HEK293 (cell line): ENCODE data around the gene WDR44.

Source experiments
- BCL11B ChIP-seq: fragments of 450-650 bp; formaldehyde crosslinking; IDR thresholded peaks from 2 replicates; pipeline ENCODE4 v1.5.1; 2016; ENCODE audit warnings: low read depth, missing biosample characterization, missing genetic modification characterization
- KLF7 ChIP-seq: fragments of 450-650 bp; formaldehyde crosslinking; IDR thresholded peaks from 2 replicates; pipeline ENCODE4 v1.5.1; 2016; ENCODE audit warnings: missing biosample characterization, missing genetic modification characterization, borderline replicate concordance
- ZBTB7A ChIP-seq: fragments of 450-650 bp; formaldehyde crosslinking; IDR thresholded peaks from 2 replicates; pipeline ENCODE4 v1.5.1; 2016; ENCODE audit warnings: low read depth, missing biosample characterization, missing genetic modification characterization
- ZNF350 ChIP-seq: fragments of 450-650 bp; formaldehyde crosslinking; IDR thresholded peaks from 2 replicates; pipeline ENCODE4 v1.5.0; 2017; ENCODE audit warnings: missing biosample characterization, mild to moderate bottlenecking, missing genetic modification characterization
- ZNF391 ChIP-seq: fragments of 450-650 bp; formaldehyde crosslinking; IDR thresholded peaks from 2 replicates; pipeline ENCODE4 v1.5.1; 2016; ENCODE audit warnings: low read depth, missing biosample characterization, missing genetic modification characterization, borderline replicate concordance
- ZNF529 ChIP-seq: fragments of 450-650 bp; formaldehyde crosslinking; IDR thresholded peaks from 2 replicates; pipeline ENCODE4 v1.5.1; 2017; ENCODE audit warnings: missing genetic modification characterization, missing biosample characterization; ENCODE audit not compliant: insufficient replicate concordance
- TF ChIP-seq, protein P1 (sequence below): fragments of 450-650 bp; formaldehyde crosslinking; IDR thresholded peaks from 2 replicates; pipeline ENCODE4 v1.5.1; 2016; ENCODE audit warnings: missing biosample characterization, missing genetic modification characterization
- TF ChIP-seq, protein P2 (sequence below): fragments of 450-650 bp; formaldehyde crosslinking; IDR thresholded peaks from 2 replicates; pipeline ENCODE4 v1.5.1; 2016; ENCODE audit warnings: missing biosample characterization, missing genetic modification characterization
- TF ChIP-seq, protein P3 (sequence below): fragments of 450-650 bp; formaldehyde crosslinking; IDR thresholded peaks from 2 replicates; pipeline ENCODE4 v1.5.1; 2016; ENCODE audit warnings: missing biosample characterization, missing genetic modification characterization

DNA sequence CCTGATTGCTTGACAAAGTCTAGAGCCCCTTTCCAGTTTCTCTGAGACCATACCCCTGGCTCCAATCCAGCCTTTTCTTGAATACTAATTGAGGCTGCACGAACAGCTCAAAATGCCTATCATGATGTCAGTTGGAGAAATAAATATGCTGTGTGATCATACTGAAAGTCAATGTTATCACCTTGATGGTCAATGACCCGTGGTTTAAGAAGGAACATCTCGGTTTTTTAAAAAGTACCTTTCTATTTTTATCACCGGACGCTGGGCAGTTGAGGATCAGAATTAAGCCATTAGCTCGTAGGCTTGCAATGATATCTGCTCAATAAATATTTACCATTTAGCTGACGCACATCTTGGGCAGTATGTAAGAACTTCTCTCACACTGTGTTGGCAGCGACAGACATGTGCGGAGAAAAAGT, 852 bp upstream of the WDR44 start:
- TF ChIP-seq, protein P1, sequence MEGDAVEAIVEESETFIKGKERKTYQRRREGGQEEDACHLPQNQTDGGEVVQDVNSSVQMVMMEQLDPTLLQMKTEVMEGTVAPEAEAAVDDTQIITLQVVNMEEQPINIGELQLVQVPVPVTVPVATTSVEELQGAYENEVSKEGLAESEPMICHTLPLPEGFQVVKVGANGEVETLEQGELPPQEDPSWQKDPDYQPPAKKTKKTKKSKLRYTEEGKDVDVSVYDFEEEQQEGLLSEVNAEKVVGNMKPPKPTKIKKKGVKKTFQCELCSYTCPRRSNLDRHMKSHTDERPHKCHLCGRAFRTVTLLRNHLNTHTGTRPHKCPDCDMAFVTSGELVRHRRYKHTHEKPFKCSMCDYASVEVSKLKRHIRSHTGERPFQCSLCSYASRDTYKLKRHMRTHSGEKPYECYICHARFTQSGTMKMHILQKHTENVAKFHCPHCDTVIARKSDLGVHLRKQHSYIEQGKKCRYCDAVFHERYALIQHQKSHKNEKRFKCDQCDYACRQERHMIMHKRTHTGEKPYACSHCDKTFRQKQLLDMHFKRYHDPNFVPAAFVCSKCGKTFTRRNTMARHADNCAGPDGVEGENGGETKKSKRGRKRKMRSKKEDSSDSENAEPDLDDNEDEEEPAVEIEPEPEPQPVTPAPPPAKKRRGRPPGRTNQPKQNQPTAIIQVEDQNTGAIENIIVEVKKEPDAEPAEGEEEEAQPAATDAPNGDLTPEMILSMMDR: no peak
- TF ChIP-seq ZBTB7A (tag by site-specific recombination) (no peak), ZNF350 (tag by site-specific recombination) (no peak), ZNF529 (tag by site-specific recombination) (no peak), ZNF391 (tag by site-specific recombination) (no peak), KLF7 (tag by site-specific recombination) (no peak), BCL11B (tag by site-specific recombination) (no peak)
- TF ChIP-seq, protein P2, sequence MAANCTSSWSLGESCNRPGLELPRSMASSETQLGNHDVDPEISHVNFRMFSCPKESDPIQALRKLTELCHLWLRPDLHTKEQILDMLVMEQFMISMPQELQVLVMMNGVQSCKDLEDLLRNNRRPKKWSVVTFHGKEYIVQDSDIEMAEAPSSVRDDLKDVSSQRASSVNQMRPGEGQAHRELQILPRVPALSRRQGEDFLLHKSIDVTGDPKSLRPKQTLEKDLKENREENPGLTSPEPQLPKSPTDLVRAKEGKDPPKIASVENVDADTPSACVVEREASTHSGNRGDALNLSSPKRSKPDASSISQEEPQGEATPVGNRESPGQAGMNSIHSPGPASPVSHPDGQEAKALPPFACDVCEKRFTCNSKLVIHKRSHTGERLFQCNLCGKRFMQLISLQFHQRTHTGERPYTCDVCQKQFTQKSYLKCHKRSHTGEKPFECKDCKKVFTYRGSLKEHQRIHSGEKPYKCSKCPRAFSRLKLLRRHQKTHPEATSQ (tag by site-specific recombination): no peak
- TF ChIP-seq, protein P3, sequence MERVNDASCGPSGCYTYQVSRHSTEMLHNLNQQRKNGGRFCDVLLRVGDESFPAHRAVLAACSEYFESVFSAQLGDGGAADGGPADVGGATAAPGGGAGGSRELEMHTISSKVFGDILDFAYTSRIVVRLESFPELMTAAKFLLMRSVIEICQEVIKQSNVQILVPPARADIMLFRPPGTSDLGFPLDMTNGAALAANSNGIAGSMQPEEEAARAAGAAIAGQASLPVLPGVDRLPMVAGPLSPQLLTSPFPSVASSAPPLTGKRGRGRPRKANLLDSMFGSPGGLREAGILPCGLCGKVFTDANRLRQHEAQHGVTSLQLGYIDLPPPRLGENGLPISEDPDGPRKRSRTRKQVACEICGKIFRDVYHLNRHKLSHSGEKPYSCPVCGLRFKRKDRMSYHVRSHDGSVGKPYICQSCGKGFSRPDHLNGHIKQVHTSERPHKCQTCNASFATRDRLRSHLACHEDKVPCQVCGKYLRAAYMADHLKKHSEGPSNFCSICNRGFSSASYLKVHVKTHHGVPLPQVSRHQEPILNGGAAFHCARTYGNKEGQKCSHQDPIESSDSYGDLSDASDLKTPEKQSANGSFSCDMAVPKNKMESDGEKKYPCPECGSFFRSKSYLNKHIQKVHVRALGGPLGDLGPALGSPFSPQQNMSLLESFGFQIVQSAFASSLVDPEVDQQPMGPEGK (tag by site-specific recombination): no peak
